AG09309 (cell line): ENCODE data around the gene ABHD6.

Source experiments
- DNase-seq: peaks from one replicate; pipeline ENCODE4 v3.0.0-alpha.2; 2010; ENCODE audit warnings: low read depth
- H3K4me3 ChIP-seq: 2 replicates; pipeline ENCODE4 v1.5.1; 2011; ENCODE audit warnings: mild to moderate bottlenecking, low read depth, low read length, moderate library complexity; ENCODE audit not compliant: control insufficient read depth
- TF ChIP-seq, protein P1 (sequence below): IDR thresholded peaks from 2 replicates; pipeline ENCODE4 v1.5.1; 2011; ENCODE audit warnings: mild to moderate bottlenecking, low read depth, low read length, inconsistent platforms; ENCODE audit not compliant: insufficient read depth, control insufficient read depth; ENCODE audit errors: missing control alignments

The ABHD6 gene, protein sequence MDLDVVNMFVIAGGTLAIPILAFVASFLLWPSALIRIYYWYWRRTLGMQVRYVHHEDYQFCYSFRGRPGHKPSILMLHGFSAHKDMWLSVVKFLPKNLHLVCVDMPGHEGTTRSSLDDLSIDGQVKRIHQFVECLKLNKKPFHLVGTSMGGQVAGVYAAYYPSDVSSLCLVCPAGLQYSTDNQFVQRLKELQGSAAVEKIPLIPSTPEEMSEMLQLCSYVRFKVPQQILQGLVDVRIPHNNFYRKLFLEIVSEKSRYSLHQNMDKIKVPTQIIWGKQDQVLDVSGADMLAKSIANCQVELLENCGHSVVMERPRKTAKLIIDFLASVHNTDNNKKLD

DNA sequence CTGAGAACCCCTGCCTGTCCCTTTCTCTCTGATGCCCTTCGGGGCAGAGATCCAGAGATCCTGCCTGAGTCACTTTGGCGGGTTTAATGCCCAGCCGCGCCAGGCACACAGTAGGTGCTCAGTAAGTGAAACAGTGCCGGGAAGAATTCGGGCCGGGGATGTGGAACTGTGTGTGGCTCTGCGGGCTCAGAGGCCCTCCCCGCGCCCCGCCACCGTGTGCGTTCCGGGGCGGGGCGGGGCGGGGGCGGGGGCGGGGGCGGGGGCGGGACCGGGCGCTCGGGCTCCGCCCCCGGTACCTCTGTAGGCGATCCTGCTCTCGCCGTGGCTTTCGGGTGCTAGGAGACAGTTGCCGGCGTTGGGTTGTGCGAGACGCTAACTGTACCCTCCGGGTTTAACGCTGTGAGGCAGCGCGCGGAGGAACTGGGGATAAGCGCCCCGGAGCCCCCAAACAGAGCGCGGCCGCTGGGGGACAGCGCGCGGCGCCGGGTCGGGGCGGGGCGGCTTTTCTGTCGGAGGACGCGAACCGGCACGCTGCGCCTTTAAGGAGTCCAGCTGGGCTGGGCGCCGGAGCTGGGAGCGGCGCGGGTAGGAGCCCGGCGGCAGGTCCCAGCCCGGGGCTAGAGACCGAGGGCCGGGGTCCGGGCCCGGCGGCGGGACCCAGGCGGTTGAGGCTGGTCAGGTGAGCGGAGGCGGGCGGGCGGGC is at the start of gene ABHD6:
Gene ABHD6, plus strand, starts transcription at position 555 of the 703 bp plus-strand sequence. CDS start 18,795 bp downstream, outside the sequence.
- TF ChIP-seq, protein P1, sequence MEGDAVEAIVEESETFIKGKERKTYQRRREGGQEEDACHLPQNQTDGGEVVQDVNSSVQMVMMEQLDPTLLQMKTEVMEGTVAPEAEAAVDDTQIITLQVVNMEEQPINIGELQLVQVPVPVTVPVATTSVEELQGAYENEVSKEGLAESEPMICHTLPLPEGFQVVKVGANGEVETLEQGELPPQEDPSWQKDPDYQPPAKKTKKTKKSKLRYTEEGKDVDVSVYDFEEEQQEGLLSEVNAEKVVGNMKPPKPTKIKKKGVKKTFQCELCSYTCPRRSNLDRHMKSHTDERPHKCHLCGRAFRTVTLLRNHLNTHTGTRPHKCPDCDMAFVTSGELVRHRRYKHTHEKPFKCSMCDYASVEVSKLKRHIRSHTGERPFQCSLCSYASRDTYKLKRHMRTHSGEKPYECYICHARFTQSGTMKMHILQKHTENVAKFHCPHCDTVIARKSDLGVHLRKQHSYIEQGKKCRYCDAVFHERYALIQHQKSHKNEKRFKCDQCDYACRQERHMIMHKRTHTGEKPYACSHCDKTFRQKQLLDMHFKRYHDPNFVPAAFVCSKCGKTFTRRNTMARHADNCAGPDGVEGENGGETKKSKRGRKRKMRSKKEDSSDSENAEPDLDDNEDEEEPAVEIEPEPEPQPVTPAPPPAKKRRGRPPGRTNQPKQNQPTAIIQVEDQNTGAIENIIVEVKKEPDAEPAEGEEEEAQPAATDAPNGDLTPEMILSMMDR: no peak
- H3K4me3 ChIP-seq: peak within 1 kb of the TSS; percentile 90
- DNase-seq: peak; percentile 17

DNA sequence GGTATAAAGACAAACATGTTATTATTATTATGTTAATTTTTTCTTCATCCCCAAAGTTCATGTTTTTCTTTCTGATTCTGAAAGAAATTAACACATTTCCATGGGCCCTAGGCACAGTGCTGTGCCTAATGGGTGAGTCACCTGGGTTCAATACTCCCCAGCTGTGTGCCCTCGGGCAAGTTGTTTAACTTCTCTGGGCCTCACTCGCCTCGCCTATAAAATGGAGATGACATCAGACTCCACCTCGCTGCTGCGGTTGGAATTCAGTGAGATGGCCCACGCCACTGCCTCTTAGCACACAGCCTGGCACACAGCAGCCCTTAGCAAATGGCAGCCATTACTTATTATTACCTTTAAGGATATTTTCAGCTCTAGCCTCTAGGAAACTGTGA is 49.4 kb upstream of the ABHD6 start:
- TF ChIP-seq, protein P1: no peak
- no peak overlapping the region for H3K4me3 ChIP-seq
- no peak for DNase-seq

DNA sequence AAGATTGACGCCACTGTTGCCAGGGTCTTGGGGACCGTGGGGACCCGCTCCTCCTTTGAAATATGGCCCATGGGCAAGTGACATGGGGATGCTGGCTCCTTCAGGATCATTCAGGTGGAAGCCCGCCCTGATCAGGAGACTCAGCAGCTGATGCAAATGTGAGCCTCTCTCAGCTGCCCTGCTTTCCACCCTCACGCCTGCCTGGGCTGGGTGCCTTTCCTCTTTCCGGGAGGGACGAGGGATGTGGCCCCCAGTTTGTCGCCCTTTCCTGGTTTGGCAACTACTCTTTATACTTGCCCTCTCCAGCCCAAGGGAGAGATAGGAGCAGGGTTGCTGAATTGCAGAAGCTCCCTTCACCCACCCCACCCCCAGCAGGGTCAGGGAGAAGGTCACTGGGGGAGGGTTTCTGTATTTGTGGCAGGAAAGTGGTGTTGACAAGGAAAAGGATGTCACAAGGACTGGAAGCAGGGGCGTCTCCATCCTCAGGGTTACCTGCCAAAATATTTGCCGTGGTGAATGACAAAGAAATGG is 48.6 kb upstream of the ABHD6 start:
- DNase-seq: no peak
- TF ChIP-seq, protein P1: no peak
- no peak overlapping the region for H3K4me3 ChIP-seq

DNA sequence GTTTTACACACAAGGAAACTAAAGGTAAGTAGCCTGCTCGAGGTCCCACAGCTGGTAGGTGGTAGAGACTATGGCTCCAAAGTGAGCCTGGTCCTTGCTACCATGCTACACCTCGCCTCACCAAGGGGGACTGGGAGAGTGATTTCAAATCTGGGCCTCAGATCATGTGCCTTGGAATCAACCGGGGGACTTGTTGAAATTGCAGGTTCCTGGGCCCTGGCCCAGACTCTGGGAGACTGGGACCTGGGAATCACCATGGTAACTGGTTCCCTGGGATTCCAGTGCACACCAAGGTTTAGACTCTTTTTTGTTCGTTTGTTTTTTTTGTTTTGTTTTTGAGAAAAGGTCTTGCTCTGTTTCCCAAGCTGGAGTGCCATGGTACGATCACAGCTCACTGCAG is 47.9 kb upstream of the ABHD6 start:
- TF ChIP-seq, protein P1: no peak
- no peak overlapping the region for H3K4me3 ChIP-seq
- no peak for DNase-seq

DNA sequence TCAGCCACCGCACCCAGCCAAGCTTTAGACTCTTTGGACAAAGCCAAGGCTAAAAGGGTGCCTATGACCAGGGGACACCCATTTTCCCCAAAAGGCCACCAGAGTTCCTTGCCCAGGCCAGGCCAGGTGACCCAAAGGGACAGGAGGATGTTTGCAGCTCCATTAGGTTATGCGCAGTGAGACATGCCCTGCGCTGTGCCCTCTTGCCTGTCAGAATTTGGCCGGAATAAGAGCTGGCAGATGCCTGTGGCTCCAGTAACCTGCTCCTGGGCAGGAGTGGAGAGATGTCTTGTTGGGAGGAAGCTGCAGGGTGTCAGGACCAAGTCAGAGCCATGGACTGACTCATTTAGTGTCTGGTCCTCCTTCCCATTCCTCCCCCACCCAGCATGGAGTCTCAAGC is 47.3 kb upstream of the ABHD6 start:
- no peak overlapping the region for H3K4me3 ChIP-seq
- TF ChIP-seq, protein P1: no peak
- DNase-seq: no peak

DNA sequence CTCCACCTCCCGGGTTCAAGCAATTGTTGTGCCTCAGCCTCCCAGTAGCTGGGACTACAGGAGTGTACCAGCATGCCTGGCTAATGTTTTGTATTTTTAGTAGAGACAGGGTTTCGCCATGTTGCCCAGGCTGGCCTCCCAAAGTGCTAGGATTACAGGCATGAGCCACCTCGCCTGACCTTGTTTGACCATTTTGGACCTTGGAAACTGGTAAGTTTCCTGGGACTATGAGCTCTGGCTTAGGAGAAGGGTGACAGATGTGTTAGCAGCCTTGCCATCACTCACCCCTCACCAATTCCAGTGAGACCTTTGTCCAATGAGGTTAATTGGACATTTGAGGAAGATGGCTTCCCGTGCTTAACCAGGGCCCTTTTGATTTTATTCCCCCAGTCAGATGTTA is 46.7 kb upstream of the ABHD6 start:
- TF ChIP-seq, protein P1: no peak
- no peak for DNase-seq

More for the DNA sequence above, 46.7 kb upstream of the ABHD6 start:
- H3K4me3 ChIP-seq: no peak overlapping the region
